Uterus (tissue), 2 donors: ENCODE data around the gene MXD4.

Experiments
- POLR2A ChIP-seq, 2 donors: fragments of 450-650 bp; IDR thresholded peaks; one replicate each; pipeline ENCODE4 v1.6.1; 2016; ENCODE audit warnings: antibody characterized with exemption in 2 of 2, mild to moderate bottlenecking in 1 of 2, moderate library complexity in 1 of 2
- TF ChIP-seq, protein P1 (sequence below), 4 experiments: fragments of 200-600 bp in 2 of 4; fragments of 450-650 bp in 2 of 4; sonication (generic) in 2 of 4; IDR thresholded peaks; one replicate each; pipeline ENCODE4 v1.5.1; 2016 to 2019; ENCODE audit warnings: antibody characterized with exemption in 4 of 4, mild to moderate bottlenecking in 2 of 4, moderate library complexity in 1 of 4

DNA sequence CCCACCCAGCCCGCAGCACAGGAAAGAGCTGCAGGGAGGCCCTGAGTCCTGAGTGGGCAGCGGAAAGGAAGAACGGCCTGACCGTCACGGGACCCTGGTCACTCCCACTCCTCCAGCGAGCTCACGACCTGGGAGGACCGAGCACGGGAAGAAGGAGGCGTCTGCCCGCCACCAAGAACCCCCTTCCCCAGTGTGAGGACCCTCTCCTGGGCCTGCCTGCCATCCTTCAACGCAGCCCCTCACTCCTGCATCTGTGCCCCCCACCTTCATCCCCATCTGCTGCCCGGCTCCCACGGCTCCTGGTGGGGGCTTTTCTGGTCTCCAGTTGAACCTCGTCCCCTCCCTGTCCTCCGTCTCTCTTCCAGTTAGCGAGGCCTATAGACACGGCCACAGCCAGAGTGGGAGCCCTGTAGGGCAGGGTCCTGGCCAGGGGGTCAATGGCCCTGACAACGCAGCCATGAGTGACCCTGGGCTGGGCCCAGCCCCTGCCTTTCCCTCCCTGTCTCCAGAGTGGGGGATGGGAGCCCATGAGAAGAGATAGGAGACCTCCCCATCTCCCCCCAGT lies 41.3 kb upstream of the MXD4 start:
- TF ChIP-seq, protein P1, sequence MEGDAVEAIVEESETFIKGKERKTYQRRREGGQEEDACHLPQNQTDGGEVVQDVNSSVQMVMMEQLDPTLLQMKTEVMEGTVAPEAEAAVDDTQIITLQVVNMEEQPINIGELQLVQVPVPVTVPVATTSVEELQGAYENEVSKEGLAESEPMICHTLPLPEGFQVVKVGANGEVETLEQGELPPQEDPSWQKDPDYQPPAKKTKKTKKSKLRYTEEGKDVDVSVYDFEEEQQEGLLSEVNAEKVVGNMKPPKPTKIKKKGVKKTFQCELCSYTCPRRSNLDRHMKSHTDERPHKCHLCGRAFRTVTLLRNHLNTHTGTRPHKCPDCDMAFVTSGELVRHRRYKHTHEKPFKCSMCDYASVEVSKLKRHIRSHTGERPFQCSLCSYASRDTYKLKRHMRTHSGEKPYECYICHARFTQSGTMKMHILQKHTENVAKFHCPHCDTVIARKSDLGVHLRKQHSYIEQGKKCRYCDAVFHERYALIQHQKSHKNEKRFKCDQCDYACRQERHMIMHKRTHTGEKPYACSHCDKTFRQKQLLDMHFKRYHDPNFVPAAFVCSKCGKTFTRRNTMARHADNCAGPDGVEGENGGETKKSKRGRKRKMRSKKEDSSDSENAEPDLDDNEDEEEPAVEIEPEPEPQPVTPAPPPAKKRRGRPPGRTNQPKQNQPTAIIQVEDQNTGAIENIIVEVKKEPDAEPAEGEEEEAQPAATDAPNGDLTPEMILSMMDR (IDR thresholded peaks at IDR 0.05): no peak
- TF ChIP-seq POLR2A (IDR thresholded peaks at IDR 0.05): no peak
